GM12878 (cell line): ENCODE results near the gene SLC4A9. TPM values are rescaled to one million over a fixed set of nuclear protein-coding genes. Genes with fewer than 3 reads are reported as not detected.

Experiments used
- ATAC-seq: fragments of 200-7000 bp; cut with Tn5 transposase; 3 replicates; pipeline ENCODE4 v1.9.1; 2020; ENCODE audit warnings: mild to moderate bottlenecking, moderate library complexity
- BruUV-seq: library from RNA; stranded (reverse); fragments of 400-500 nt; replicated peaks from 2 replicates; lab custom pipeline; 2021; lab: Mats Ljungman, UMichigan
- CTCF ChIA-PET: fragments of 300-600 bp; sonication (Branson Sonifier 250); formaldehyde crosslinking; extraction: SDS; loops from one replicate; lab custom pipeline; 2021; ENCODE audit warnings: inconsistent platforms; lab: Yijun Ruan, JAX
- POLR2A ChIA-PET: fragments of 350-600 bp; formaldehyde crosslinking; extraction: SDS; loops from one replicate; lab custom pipeline; 2021; ENCODE audit warnings: inconsistent platforms; lab: Charles Lee
- RAD21 ChIA-PET: fragments of 300-600 bp; sonication (Branson Sonifier 250); formaldehyde crosslinking; loops from one replicate; lab custom pipeline; 2023; ENCODE audit warnings: antibody characterized with exemption; ENCODE audit not compliant: unreplicated experiment; lab: Charles Lee
- SMC1A ChIA-PET: fragments of 300-600 bp; sonication (Branson Sonifier 250); formaldehyde crosslinking; loops from one replicate; lab custom pipeline; 2023; ENCODE audit not compliant: unreplicated experiment, uncharacterized antibody; lab: Charles Lee
- DNase-seq: peaks from one replicate; pipeline ENCODE4 v3.0.0-alpha.2; 2011; ENCODE audit warnings: low read depth, low spot score
- FAIRE-seq: peaks from 3 replicates; lab custom pipeline; 2011; peaks lifted over from hg19 to GRCh38; lab: Jason Lieb, UNC
- H2AFZ ChIP-seq: 2 replicates; pipeline ENCODE4 v1.6.0; 2011; ENCODE audit warnings: low read depth, low read length, control low read depth; ENCODE audit not compliant: control insufficient read depth
- H3K27ac ChIP-seq: 2 replicates; pipeline ENCODE4 v1.5.1; 2011; ENCODE audit warnings: control low read depth; ENCODE audit not compliant: control insufficient read depth, insufficient read depth
- H3K27me3 ChIP-seq, 2 experiments: replicated peaks in 1 of 2; 2 replicates each; pipeline versions ENCODE4 v1.6.0 to v1.6.1; 2011; ENCODE audit warnings: low read length in 1 of 2; ENCODE audit not compliant: control insufficient read depth in 2 of 2, insufficient read depth in 2 of 2
- H3K36me3 ChIP-seq, 2 experiments: 2 replicates each; pipeline ENCODE4 v1.5.1; 2011; ENCODE audit warnings: low read length in 1 of 2; ENCODE audit not compliant: control insufficient read depth in 2 of 2, insufficient read depth in 2 of 2
- H3K4me1 ChIP-seq: 2 replicates; pipeline ENCODE4 v1.6.1; 2011; ENCODE audit warnings: mild to moderate bottlenecking, low read length, moderate library complexity, mixed read lengths; ENCODE audit not compliant: control insufficient read depth, insufficient read depth
- H3K4me2 ChIP-seq: 2 replicates; pipeline ENCODE4 v1.6.0; 2011; ENCODE audit warnings: control low read depth; ENCODE audit not compliant: control insufficient read depth, insufficient read depth
- H3K4me3 ChIP-seq: fragments of 200-600 bp; sonication (generic); 2 replicates; pipeline ENCODE4 v1.5.1; 2016
- H3K79me2 ChIP-seq: 2 replicates; pipeline ENCODE4 v1.6.0; 2011; ENCODE audit warnings: low read length; ENCODE audit not compliant: control insufficient read depth, insufficient read depth
- H3K9ac ChIP-seq: 2 replicates; pipeline ENCODE4 v1.8.0; 2011; ENCODE audit warnings: low read length, control low read depth, mixed read lengths; ENCODE audit not compliant: control insufficient read depth, insufficient read depth
- H3K9me3 ChIP-seq: replicated peaks from 3 replicates; pipeline ENCODE4 v1.5.1; 2011; ENCODE audit warnings: mild to moderate bottlenecking, low read length; ENCODE audit not compliant: control insufficient read depth, insufficient read depth
- H4K20me1 ChIP-seq: 2 replicates; pipeline ENCODE4 v1.6.0; 2011; ENCODE audit not compliant: control insufficient read depth, insufficient read depth
- BCL11A ChIP-seq: IDR thresholded peaks from 2 replicates; pipeline ENCODE4 v1.6.1; 2011; ENCODE audit warnings: low read depth, low read length
- EZH2 ChIP-seq: IDR thresholded peaks from 2 replicates; pipeline ENCODE4 v1.6.1; 2012; ENCODE audit warnings: low read depth, mild to moderate bottlenecking, control low read depth, inconsistent platforms, low read length, borderline replicate concordance; ENCODE audit not compliant: control insufficient read depth
- SMAD5 ChIP-seq: IDR thresholded peaks from 2 replicates; pipeline ENCODE4 v1.6.1; 2016; ENCODE audit warnings: antibody characterized with exemption, low read depth
- SPI1 ChIP-seq: IDR thresholded peaks from 2 replicates; pipeline ENCODE4 v1.6.1; 2011; ENCODE audit warnings: low read depth, mild to moderate bottlenecking, low read length, moderate library complexity, borderline replicate concordance; ENCODE audit not compliant: insufficient read depth
- WGBS: methylation state at CpG from one replicate; pipeline ENCODE4 v1.1.6; 2016; ENCODE audit warnings: low lambda C conversion rate; ENCODE audit not compliant: insufficient replicate concordance, insufficient coverage; ENCODE audit errors: missing lambda C conversion rate; 5-methylcytosine and 5-hydroxymethylcytosine counted together
- in situ Hi-C: fragments of 300-500 bp; cut with MboI; formaldehyde crosslinking; loops from 9 replicates; pipeline ENCODE4 v1.14.3; 2018; ENCODE audit warnings: mixed read lengths
- intact Hi-C: fragments of 100-400 bp; cut with micrococcal nuclease; formaldehyde crosslinking; loops from one replicate; pipeline ENCODE4 v1.14.2; 2022; ENCODE audit not compliant: unreplicated experiment
- polyA plus RNA-seq, 11 experiments: library from polyadenylated mRNA; depleted of rRNA in 4 of 11; unstranded in 6 of 11; stranded (reverse) in 5 of 11; fragments of >200 nt; fragmentation: Nextera tagmentation in 4 of 11; fragmentation: Illumina TruSeq in 1 of 11; extraction: Ambion mirVana in 4 of 11; extraction: Trizol in 1 of 11; gene quantifications; 1 replicate in 1 of 11; 2 replicates in 10 of 11; pipeline versions ENCODE4 v1.2.1 to v1.2.3, GENCODE V29; 2011 to 2016; ENCODE audit warnings: inconsistent platforms in 2 of 11, missing spikeins in 2 of 11, low read depth in 1 of 11
- total RNA-seq, 4 experiments: library from RNA; depleted of rRNA in 3 of 4; stranded (reverse); fragments of >200 nt in 3 of 4; fragmentation: Illumina TruSeq in 1 of 4; extraction: Trizol in 1 of 4; gene quantifications; 2 replicates each; pipeline versions ENCODE4 v1.2.1 to v1.2.3, GENCODE V29; 2013 to 2021
- TF ChIP-seq, protein P1 (sequence below): IDR thresholded peaks from 2 replicates; pipeline ENCODE4 v1.6.1; 2011; ENCODE audit warnings: borderline replicate concordance, low read depth, mild to moderate bottlenecking, moderate library complexity, low read length; ENCODE audit not compliant: insufficient read depth, poor library complexity, severe bottlenecking
- TF ChIP-seq, protein P2 (sequence below): fragments of 150-350 bp; IDR thresholded peaks from 2 replicates; pipeline ENCODE4 v1.6.1; 2016; ENCODE audit warnings: low read depth, low read length
- TF ChIP-seq, protein P3 (sequence below): fragments of 450-650 bp; IDR thresholded peaks from 2 replicates; pipeline ENCODE4 v1.6.1; 2014; ENCODE audit warnings: mild to moderate bottlenecking
- TF ChIP-seq, protein P4 (sequence below): fragments of 450-650 bp; IDR thresholded peaks from 2 replicates; pipeline ENCODE4 v1.6.1; 2016; ENCODE audit warnings: mild to moderate bottlenecking, moderate library complexity, borderline replicate concordance

SLC4A9 gene
- total and polyA plus RNA-seq, 10 of the 15 experiments (the other 5 are each of a cell fraction or from before 2014, with no cell fraction given): 0.03 to 0.05 (median 0.05) TPM; not detected in 7

DNA sequence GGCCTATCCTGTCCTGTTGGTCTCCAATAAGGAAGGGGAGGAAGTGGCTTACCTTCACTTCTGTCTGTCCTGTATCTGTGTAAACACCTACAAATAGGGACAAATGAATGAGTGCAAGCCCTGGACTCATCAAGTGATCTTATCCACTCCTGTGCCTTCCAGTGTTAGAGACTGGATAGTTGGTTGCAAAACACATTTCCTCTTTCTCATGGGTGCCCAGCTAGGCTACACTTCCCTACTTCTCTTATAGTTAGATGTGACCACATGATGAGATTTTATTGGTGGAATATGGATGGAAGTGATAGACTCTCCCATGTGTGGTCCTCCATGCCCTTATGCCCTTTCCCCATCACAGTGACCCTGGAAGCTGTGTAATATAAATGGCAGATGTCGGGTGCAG, 40.2 kb upstream of the SLC4A9 start:
- FAIRE-seq: no peak
- no peak for DNase-seq
- Histone ChIP-seq H3K27ac (no peak overlapping the region), H3K4me1 (no peaks in the 10 kb centered on the region), H3K4me2 (no peak overlapping the region), H3K36me3 (no peaks in the 10 kb centered on the region), H3K9ac (no peak overlapping the region), H2AFZ (no peak overlapping the region), H3K9me3 (no peaks in the 10 kb centered on the region), H4K20me1 (no peaks in the 10 kb centered on the region), H3K27me3 (no peaks in the 10 kb centered on the region), H3K79me2 (no peaks in the 10 kb centered on the region), H3K4me3 (no peak overlapping the region)
- no TSS peak for BruUV-seq
- POLR2A ChIA-PET: interaction anchor here (0.6 to 0.8 kb wide), 2 partner anchors 12 to 24 kb away, joined by 4 to 8 read pairs; no protein-coding TSS in a partner anchor
- TF ChIP-seq, protein P1, sequence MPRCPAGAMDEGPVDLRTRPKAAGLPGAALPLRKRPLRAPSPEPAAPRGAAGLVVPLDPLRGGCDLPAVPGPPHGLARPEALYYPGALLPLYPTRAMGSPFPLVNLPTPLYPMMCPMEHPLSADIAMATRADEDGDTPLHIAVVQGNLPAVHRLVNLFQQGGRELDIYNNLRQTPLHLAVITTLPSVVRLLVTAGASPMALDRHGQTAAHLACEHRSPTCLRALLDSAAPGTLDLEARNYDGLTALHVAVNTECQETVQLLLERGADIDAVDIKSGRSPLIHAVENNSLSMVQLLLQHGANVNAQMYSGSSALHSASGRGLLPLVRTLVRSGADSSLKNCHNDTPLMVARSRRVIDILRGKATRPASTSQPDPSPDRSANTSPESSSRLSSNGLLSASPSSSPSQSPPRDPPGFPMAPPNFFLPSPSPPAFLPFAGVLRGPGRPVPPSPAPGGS: no peak
- TF ChIP-seq SPI1: 0 out of 2 replicates have a peak, but pooled peaks have one; percentile 13
- no peak for TF ChIP-seq BCL11A
- TF ChIP-seq, protein P2, sequence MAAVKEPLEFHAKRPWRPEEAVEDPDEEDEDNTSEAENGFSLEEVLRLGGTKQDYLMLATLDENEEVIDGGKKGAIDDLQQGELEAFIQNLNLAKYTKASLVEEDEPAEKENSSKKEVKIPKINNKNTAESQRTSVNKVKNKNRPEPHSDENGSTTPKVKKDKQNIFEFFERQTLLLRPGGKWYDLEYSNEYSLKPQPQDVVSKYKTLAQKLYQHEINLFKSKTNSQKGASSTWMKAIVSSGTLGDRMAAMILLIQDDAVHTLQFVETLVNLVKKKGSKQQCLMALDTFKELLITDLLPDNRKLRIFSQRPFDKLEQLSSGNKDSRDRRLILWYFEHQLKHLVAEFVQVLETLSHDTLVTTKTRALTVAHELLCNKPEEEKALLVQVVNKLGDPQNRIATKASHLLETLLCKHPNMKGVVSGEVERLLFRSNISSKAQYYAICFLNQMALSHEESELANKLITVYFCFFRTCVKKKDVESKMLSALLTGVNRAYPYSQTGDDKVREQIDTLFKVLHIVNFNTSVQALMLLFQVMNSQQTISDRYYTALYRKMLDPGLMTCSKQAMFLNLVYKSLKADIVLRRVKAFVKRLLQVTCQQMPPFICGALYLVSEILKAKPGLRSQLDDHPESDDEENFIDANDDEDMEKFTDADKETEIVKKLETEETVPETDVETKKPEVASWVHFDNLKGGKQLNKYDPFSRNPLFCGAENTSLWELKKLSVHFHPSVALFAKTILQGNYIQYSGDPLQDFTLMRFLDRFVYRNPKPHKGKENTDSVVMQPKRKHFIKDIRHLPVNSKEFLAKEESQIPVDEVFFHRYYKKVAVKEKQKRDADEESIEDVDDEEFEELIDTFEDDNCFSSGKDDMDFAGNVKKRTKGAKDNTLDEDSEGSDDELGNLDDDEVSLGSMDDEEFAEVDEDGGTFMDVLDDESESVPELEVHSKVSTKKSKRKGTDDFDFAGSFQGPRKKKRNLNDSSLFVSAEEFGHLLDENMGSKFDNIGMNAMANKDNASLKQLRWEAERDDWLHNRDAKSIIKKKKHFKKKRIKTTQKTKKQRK: no peak
- TF ChIP-seq EZH2: no peak
- TF ChIP-seq SMAD5: no peak
- TF ChIP-seq, protein P3, sequence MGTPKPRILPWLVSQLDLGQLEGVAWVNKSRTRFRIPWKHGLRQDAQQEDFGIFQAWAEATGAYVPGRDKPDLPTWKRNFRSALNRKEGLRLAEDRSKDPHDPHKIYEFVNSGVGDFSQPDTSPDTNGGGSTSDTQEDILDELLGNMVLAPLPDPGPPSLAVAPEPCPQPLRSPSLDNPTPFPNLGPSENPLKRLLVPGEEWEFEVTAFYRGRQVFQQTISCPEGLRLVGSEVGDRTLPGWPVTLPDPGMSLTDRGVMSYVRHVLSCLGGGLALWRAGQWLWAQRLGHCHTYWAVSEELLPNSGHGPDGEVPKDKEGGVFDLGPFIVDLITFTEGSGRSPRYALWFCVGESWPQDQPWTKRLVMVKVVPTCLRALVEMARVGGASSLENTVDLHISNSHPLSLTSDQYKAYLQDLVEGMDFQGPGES: no peak
- TF ChIP-seq, protein P4, sequence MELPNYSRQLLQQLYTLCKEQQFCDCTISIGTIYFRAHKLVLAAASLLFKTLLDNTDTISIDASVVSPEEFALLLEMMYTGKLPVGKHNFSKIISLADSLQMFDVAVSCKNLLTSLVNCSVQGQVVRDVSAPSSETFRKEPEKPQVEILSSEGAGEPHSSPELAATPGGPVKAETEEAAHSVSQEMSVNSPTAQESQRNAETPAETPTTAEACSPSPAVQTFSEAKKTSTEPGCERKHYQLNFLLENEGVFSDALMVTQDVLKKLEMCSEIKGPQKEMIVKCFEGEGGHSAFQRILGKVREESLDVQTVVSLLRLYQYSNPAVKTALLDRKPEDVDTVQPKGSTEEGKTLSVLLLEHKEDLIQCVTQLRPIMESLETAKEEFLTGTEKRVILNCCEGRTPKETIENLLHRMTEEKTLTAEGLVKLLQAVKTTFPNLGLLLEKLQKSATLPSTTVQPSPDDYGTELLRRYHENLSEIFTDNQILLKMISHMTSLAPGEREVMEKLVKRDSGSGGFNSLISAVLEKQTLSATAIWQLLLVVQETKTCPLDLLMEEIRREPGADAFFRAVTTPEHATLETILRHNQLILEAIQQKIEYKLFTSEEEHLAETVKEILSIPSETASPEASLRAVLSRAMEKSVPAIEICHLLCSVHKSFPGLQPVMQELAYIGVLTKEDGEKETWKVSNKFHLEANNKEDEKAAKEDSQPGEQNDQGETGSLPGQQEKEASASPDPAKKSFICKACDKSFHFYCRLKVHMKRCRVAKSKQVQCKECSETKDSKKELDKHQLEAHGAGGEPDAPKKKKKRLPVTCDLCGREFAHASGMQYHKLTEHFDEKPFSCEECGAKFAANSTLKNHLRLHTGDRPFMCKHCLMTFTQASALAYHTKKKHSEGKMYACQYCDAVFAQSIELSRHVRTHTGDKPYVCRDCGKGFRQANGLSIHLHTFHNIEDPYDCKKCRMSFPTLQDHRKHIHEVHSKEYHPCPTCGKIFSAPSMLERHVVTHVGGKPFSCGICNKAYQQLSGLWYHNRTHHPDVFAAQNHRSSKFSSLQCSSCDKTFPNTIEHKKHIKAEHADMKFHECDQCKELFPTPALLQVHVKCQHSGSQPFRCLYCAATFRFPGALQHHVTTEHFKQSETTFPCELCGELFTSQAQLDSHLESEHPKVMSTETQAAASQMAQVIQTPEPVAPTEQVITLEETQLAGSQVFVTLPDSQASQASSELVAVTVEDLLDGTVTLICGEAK: no peak
- in situ Hi-C loops: no loop called here
- no peak for ATAC-seq
- RAD21 ChIA-PET: interaction anchor here (1.2 kb wide), 1 partner anchor 76 kb away, joined by 3 read pairs; no protein-coding TSS in a partner anchor
- WGBS: 100% methylated on average over 1 of the region's 1 CpG
- SMC1A ChIA-PET: interaction anchor here (0.8 kb wide), 1 partner anchor 44 kb away, joined by 6 read pairs; no protein-coding TSS in a partner anchor
- intact Hi-C loops: no loop called here
- CTCF ChIA-PET: interaction anchor here (0.8 kb wide), 1 partner anchor 17 kb away, joined by 3 read pairs; the partner anchor contains the start of gene PFDN1
